GM19023 (cell line): ENCODE results near the gene RFX7.

Source experiments
- ATAC-seq: cut with Tn5 transposase; IDR thresholded peaks from one replicate; pipeline ENCODE4 v1.9.1; 2021; ENCODE audit warnings: mild to moderate bottlenecking, moderate library complexity; ENCODE audit not compliant: unreplicated experiment

RFX7 gene

GRCh38 chr15:56244811-56245576 lies 1.3 kb upstream of the RFX7 start:
- no peak for ATAC-seq

DNA sequence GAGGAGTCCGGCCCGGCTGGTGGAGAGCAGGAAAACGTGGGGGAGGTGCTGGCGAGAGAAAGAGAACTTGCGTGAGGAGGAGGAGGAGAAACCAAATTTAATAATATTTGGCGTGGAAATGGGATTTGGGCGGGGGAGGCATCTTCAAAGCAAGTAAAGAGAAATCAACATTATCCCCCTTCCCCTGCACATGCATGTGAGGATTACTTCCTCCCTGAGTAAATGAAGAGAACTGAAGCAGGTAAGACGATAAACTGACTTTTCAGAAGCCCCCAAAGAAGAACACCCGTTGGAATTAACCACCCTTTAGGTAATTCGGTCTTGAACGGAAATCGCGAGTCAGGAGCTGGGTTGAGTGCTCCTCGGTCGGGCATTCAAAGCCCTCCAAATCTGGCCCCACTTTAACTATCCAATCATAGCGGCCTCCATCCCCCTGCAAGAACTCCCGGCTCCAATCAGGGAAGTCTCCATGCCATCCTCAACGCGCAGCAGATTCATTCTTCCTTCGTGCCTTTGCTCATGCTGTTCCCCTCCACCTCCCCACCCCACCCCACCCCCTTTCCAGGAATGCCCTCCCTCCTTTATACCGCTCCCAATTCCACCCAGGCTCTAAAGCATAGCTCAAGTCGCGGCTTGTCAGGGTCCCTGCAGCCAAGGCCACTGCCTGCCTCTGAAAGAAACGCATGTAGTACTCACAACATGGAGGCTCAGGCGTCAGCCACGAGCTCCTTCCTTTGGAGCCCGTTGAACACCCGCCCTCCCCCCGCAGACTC lies 545 bp upstream of the RFX7 start:
- ATAC-seq = no peak

- ATAC-seq = no peak
Measured at GRCh38 chr15:56242576-56243162, 1.0 kb downstream of the RFX7 start.

DNA sequence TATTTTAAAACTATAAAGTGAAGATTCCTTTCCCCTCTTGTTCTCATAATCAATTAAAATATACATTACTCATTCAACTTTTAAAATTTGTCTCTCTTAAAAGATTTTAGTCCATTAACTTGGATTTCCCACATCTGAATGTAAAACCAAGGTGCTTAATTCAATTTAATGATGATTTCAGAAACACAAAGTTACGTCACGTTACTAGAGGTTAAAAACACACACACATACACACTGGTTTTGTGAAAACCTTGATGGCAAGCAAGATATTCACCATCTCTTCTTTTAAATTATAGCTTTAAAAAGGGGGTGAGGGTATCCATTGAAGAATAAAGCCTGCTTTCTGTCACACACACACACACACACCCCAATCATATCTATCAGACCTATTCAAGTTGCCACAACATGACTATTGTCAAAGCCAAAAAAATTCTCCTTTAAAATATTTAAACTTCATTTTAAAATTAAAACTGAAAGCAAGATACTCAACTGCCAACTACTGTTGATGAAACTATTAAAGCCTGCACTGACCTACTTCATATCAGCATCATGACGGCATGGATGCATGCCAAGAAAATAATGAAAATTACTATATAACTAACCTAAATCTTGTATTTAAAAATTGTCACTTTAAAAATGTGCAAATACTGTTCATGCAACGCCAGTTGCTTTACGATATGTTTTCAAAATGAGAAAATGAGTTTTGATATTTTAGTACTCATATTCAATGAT lies 2.1 kb downstream of the RFX7 start:
- ATAC-seq = no peak

GRCh38 chr15:56240390-56240789 lies 3.3 kb downstream of the RFX7 start:
- no peak for ATAC-seq

GRCh38 chr15:56236197-56236596 lies 7.5 kb downstream of the RFX7 start:
- ATAC-seq = no peak

- no peak for ATAC-seq
Measured at GRCh38 chr15:56234804-56235203, 8.9 kb downstream of the RFX7 start.

GRCh38 chr15:56233549-56233948 lies 10.1 kb downstream of the RFX7 start:
- ATAC-seq = no peak

DNA sequence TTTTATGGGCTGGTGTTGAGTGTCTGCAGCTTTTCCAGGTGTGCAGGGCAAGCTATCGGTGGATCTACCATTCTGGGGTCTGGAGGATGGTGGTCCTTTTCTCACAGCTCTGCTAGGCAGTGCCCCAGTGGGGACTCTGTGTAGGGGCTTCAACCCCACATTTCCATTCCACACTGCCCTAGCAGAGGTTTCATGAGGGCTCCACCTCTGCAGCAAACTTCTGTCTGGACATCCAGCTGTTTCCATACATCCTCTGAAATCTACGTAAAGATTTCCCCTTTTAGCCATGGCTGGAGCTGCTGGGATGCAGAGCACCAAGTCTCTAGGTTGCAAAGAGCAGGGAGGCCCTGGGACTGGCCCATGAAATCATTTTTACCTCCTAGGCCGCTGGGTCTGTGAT lies 11.6 kb downstream of the RFX7 start:
- ATAC-seq = no peak

DNA sequence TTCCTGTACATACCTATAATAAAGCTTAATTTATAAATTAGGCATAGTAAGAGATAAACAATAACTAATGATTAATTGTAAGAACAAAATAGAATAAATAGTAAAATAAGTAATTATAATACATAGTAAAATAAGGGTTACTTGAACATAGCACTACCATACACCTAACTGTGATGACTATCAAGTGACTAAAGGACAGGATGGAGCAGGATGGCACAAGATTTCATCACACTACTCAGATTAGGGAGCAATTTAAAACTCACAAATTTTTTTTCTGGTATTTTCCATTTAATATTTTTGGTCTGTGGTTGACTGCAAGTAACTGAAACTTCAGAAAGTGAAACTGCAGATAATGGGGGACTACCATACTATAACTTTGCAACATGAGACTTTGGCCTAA lies 14.8 kb downstream of the RFX7 start:
- no peak for ATAC-seq

- no peak for ATAC-seq
Measured at GRCh38 chr15:56228352-56228751, 15.3 kb downstream of the RFX7 start.

DNA sequence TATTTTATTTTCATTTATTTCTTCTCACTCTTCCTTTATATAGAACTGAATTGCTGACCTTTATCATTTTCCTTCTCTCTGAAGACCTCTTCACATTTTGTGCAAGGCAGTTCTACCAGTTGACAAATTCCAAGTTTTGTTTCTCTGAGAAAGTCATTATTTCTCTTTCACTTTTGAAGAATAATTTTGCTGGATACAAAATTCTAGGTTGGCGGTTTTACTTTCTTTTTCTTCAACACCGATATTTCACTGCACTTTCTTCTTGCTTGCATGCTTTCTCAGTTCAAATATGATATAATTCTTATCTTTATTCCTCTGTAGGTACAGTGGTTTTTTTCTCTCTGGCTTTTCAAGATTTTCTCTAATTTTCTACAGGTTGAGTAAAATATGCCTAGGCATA lies 15.9 kb downstream of the RFX7 start:
- ATAC-seq = no peak

GRCh38 chr15:56227306-56227705 lies 16.4 kb downstream of the RFX7 start:
- no peak for ATAC-seq

DNA sequence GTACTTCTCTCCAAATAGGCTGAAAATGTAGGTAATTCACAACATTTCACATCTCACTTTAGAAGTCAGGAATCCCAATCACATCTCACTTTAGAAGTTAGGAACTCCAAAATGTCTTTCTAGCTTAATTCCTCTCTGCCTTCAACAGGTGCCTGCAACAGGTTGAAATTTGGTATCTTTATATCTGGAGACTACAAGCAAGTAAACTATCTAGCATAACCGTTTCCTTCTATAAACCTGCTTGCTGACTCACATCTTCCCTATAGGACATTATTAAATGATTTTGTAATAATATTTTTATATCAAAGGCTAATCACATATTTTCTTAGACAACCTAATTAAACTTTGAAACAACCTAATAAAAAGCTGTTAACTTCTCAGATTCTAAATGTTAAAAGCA lies 18.2 kb downstream of the RFX7 start:
- ATAC-seq = no peak

GRCh38 chr15:56222302-56222701 lies 21.4 kb downstream of the RFX7 start:
- no peak for ATAC-seq

DNA sequence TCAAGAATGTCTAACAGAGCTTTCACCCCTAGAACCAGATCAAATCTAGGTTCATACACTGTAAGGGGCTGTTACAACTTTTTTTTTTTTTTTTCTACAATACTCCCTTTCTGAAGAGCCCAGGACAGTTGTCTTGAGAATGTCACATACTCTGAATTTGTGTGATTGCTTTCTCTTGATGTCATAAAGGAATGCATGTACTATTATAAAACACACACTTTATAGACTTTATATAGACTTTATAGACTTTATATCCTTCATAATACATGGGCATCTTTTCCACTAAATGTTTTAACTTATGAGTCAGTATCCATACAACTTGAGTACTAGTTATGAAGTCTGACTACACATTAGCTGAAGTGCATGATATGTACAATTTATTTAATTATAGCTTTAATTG lies 26.3 kb downstream of the RFX7 start:
- ATAC-seq = no peak

DNA sequence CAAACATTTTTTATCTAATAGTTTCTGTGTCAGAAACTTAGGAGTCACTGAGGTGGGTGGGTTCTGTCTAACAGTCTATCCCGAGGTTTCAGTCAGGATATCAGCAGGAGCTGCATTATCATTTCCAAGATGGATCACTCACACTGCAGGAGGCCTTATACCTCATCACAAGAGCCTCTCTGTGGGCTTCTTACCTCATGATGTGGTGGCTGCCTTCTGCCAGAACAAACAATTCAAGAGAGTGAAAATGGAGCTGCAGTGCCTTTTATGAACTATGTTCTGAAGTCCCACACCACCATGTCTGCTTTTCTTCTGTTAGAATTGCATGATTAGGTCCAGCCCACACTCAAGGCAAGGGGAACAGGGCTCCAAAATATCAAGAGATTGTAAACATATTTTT lies 27.9 kb downstream of the RFX7 start:
- no peak for ATAC-seq

GRCh38 chr15:56211960-56212550 lies 31.6 kb downstream of the RFX7 start:
- no peak for ATAC-seq

DNA sequence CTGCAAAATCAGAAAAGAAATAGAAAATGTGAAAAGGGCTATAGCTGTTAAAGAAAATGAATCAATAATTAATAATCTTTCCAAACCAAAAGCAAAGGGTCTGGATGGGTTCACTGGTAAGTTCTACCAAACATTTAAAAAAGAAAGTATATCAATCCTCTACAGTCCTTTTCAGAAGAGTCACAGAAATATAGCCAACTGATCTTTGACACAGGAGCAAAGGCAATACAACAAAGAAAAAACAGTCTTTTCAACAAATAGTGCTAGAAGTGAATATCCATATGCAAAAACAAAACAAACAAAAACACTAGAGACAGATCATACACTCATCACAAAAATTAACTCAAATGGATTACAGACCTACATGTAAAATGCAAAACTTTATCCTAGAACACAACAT lies 32.6 kb downstream of the RFX7 start:
- ATAC-seq = no peak

GRCh38 chr15:56208641-56209155 lies 35.0 kb downstream of the RFX7 start:
- no peak for ATAC-seq

DNA sequence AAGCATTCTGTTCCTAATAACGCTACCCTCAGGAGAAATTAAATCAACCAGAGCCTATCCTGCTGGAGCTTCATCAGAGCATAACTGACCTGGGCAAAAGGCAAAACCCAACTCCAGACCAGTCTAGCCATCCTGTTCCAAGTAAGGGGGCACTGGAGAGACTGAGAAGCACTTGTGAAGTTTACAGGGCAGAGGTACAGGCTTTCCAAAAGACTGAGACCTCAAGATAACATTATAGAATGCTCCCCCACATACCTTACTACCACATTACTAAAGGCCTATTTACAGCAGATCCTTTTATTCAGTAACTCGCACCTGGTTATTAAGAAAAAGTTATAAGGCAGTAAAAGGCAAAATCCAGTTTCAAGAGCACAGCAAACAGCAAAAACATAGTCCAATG lies 35.5 kb downstream of the RFX7 start:
- ATAC-seq = no peak
